GM21423 (cell line): ENCODE measurements around the gene FAM184B.

ENCODE experiments used
- ATAC-seq: cut with Tn5 transposase; IDR thresholded peaks from one replicate; pipeline ENCODE4 v1.9.1; 2021; ENCODE audit warnings: mild to moderate bottlenecking, moderate library complexity; ENCODE audit not compliant: unreplicated experiment

FAM184B gene

DNA sequence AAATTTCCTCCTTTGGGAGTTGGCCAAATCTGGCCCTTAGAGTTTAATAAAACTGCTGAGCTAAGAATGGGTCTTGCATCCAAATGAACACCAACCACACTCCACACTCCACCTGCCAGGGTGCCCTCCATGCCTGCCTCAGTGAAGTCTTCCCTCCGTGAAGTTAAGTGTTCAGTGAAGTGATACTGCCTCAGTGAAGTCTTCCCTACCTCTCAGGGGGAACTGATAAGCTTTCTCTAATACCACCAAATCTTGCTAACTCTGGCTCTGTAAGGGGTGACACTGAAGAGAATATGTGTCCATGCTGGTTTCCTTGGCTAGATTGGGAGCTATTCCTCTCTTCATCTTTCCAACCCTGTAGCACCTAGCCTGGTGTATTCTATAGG lies 139.0 kb downstream of the FAM184B start:
- no peak for ATAC-seq

DNA sequence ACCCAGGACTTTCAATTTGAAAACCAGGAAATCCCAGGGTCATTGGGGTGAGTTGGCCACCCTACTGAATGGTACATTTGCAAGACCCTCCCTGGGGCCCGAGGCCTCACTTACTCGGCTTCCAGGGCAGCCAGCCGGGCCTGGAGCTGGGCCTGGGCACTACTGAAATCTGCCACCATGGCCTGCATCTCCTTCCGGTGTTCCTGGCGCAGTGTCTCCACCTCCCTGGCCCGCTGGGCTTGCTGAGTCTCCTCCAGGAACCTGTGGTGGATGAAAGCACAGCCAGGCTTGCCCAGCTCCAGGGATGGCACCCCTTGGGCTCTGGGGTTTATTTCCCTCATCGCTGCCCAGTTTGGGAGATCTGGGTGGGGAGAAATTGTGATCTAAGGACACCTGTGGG lies 142.3 kb downstream of the FAM184B start:
- ATAC-seq = no peak

DNA sequence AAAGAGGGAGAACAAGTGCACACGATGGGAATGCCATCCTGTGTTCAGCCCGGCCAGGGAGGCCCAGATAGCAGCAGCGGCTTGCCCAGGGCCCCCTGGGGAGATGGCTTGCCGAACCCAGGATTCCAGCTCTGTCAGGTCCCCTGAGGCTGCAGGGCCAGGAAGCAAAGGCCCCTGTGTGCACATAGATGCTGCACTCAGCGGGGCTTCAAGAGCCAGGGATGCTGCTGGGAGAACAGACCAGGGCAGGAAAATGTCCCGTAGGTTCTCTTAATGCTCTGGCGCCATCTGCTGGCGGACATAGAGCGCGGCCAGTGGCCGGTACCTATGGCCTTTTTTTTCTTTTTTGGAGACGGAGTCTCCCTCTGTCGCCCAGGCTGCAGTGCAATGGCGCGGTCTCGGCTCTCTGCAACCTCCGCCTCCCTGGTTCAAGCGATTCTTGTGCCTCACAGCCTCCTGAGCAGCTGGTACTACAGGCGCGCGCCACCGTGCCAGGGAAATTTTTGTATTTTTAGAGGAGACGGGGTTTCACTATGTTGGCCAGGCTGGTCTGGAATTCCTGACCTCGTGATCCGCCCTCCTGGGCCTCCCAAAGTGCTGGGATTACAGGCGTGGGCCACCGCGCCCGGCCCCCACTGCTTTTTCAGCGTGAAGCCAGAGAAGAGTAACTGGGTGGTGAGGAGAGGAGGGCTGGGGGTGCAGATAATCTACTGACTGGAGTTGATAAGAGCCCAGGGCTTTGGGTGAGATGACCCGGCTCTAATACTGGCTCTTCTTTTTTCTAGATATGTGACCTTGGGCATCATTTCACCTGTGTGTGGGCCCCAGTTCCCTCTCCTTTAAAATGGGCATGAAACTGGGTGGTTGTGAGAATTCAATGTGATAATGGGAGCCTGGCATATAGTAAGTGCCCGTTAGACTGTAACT lies 144.5 kb downstream of the FAM184B start:
- ATAC-seq = peak; percentile 79

- peak; percentile 20 for ATAC-seq
Measured at GRCh38 chr4:17636341-17636695, 145.1 kb downstream of the FAM184B start.

- ATAC-seq = no peak
Measured at GRCh38 chr4:17635056-17635455, 146.4 kb downstream of the FAM184B start.

DNA sequence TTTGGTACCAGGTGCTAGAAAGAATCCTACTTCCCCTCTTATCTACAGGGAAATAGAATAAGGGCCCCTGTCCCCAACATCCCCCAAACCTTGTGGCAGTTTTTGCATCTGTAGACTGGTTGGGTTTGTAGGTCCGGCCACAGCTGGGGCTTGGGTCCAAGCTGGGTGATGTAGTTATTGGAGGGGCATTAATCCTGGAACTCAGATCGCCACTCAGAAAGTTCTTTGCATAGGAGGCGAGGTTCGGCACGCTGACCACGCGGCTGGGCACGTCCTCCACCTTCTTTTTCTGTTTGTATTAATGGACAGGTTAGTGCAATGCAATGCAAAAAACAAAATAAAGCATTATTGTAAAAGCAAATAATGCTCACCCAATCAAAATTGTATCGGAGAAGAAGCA lies 147.8 kb downstream of the FAM184B start:
- ATAC-seq = no peak

DNA sequence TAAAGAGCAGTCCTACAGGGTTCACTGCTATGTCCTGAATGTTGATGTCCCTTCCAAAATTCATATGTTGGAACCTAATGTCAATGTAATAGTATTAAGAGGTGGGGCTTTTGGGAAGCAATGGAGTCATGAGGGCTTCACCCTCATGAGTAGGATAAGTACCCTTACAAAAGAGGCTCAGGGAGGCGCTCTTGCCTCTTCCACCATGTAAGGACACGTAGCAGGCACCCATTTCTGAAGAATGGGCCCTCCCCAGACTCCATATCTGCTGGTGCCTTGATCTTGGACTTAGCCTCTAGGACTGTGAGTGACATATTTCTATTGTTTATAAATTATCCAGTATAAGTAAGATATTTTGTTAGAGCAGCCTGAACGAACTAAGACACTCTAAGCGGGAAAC lies 151.2 kb downstream of the FAM184B start:
- ATAC-seq = no peak

DNA sequence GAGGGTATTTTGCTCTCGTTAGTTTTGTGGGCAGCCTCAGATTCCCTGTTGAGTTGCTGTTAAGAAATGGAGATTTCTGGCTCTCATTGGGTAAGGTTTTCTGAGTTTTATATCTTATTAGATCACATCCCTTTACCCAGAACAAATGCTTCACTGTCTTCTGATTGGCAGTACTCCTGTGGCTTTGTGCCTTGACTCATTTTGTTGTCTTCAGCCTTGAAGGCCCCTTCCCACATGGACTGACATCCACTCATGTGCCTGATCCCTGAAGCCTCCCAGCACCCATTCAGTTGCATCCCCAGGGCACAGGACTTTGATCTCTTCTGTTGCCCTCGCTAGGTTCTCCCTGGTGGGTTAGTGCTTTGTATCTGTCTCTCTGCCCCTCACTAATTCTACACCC lies 156.6 kb downstream of the FAM184B start:
- ATAC-seq = no peak

GRCh38 chr4:17623451-17624001 lies 157.9 kb downstream of the FAM184B start:
- no peak for ATAC-seq

- no peak for ATAC-seq
Measured at GRCh38 chr4:17619416-17620105, 161.9 kb downstream of the FAM184B start.

GRCh38 chr4:17618926-17619325 lies 162.5 kb downstream of the FAM184B start:
- no peak for ATAC-seq

DNA sequence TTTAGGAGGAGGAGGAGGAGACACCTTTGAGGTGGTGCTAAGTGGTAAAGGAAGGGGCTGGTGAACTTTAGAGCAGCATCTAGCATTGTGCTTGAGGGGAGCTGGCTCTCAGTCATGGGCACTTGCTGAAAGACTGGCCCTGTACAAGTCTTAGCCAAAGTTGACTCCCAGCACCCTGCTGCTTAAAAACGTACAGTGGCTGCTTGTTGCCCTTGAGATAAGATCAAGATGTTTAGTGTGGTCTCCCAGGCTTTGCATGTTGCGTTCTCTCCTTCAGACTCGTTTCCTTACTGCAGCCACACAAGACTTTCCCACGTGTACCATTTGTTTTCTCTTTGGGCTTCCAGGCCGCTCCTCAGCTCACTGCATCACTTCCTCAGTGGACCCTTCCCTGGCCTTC lies 165.1 kb downstream of the FAM184B start:
- no peak for ATAC-seq

GRCh38 chr4:17614416-17615299 lies 166.8 kb downstream of the FAM184B start, which contains the start of gene MED28:
Gene MED28, plus strand, starts transcription at chr4:17614641. Its CDS starts 14 bp downstream, at chr4:17614655.
- peak; percentile 98 for ATAC-seq

DNA sequence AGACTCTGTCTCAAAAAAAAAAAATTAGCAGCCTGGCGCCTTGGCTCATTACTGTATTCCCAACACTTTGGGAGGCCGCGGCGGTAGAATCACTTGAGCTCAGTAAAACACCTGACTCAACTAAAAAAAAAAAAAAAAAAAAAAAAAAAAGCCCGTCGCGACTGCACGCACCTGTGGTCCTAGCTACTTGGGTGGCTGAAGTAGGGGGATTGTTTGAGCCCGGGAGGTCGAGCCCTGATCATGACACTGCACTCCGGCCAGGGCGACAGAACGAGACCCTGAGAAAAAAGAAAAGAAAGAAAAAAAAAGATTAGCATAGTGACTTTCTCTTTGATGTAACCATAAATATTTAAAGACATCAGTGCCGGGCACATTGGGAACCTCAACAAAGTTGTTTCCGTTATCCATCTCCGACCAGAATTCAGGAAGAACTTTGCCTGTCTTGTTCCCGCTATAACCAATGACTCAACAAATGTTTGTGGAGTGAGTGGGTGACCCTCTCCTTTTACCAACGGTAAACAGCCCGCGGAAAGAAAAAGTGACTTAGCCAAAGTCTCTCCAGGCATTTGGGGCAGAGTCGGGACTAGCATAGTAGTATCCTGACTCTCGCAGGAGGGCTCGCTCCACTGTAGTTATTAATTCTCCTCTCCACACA lies 167.5 kb downstream of the FAM184B start:
- peak; percentile 49 for ATAC-seq

DNA sequence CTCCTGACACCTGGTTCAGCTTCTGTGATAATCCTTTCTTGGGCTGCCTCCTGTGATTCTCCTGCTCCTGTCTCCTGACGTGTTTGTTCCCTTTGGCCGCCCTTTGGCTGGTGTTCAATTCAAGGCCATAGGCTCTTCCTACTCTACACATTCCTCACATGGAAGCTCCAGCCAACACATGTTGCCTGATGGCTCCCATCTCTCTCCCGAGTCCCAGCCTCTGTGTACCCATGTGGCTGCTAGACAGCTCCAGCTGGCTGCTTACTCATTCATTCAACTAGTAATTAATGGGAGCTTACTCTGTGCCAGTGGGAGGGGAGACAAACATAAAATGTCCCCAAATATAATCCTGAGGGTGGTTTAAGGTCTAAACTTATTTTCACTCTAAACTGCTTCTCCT lies 176.2 kb downstream of the FAM184B start:
- no peak for ATAC-seq

DNA sequence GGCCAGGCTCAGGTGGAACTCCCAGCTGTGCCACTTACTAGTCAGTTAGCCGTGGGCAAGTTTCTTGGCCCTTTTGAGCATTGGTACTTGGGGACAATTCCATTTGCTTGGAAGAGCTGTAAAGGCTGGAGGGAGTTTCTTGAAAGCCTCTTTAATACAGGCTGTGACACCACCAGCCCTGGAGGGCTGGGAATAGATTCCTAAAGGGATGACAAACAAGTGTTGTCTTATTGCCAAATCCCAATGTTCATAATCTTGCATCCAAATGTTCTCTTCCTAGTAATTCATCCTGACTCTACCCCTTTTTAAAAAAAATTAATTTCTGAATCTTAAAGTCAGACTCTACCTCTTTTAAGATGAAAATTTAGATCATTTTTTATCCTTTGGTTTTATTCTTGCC lies 181.6 kb downstream of the FAM184B start:
- no peak for ATAC-seq

GRCh38 chr4:17597517-17597916 lies 183.9 kb downstream of the FAM184B start:
- ATAC-seq = no peak

GRCh38 chr4:17595471-17596005 lies 185.9 kb downstream of the FAM184B start:
- peak; percentile 87 for ATAC-seq

- ATAC-seq = no peak
Measured at GRCh38 chr4:17589355-17589754, 192.1 kb downstream of the FAM184B start.
